IMR-90 (cell line): Measurements from ENCODE around the gene UBE2E2. TPM values are rescaled to one million over a fixed set of nuclear protein-coding genes. Genes with fewer than 3 reads are reported as not detected.

Experiments
- ATAC-seq: fragments of 200-7000 bp; cut with Tn5 transposase; 2 replicates; pipeline ENCODE4 v1.9.1; 2020; ENCODE audit warnings: low read depth, mild to moderate bottlenecking, moderate library complexity
- BruUV-seq: library from RNA; stranded (reverse); fragments of 400-500 nt; replicated peaks from 2 replicates; lab custom pipeline; 2021; lab: Mats Ljungman, UMichigan
- CTCF ChIA-PET: fragments of 300-600 bp; formaldehyde crosslinking; extraction: SDS; loops from one replicate; lab custom pipeline; 2021; ENCODE audit warnings: antibody characterized with exemption; lab: Yijun Ruan, JAX
- POLR2A ChIA-PET: fragments of 300-600 bp; sonication (Branson Sonifier 250); formaldehyde crosslinking; loops from one replicate; lab custom pipeline; 2022; ENCODE audit warnings: antibody characterized with exemption; ENCODE audit not compliant: unreplicated experiment; lab: Charles Lee
- DNase-seq: peaks from one replicate; pipeline ENCODE4 v3.0.0; 2013
- H2AFZ ChIP-seq: replicated peaks from 2 replicates; pipeline ENCODE3; 2013; ENCODE audit warnings: low read length, mild to moderate bottlenecking; ENCODE audit not compliant: poor library complexity
- H2AK5ac ChIP-seq: 2 replicates; pipeline ENCODE4 v1.6.1; 2013; ENCODE audit warnings: low read depth, low read length, inconsistent platforms
- H2AK9ac ChIP-seq: replicated peaks from 2 replicates; pipeline ENCODE3; 2013; ENCODE audit warnings: mild to moderate bottlenecking, low read depth, low read length, moderate library complexity; ENCODE audit not compliant: poor library complexity
- H2BK120ac ChIP-seq: 2 replicates; pipeline ENCODE4 v1.6.1; 2013; ENCODE audit warnings: low read depth, low read length, inconsistent platforms
- H2BK15ac ChIP-seq: 3 replicates; pipeline ENCODE4 v1.6.1; 2013; ENCODE audit warnings: low read depth, low read length, inconsistent platforms
- H2BK20ac ChIP-seq: 2 replicates; pipeline ENCODE4 v1.6.1; 2013; ENCODE audit warnings: low read depth, mild to moderate bottlenecking, inconsistent platforms, low read length, moderate library complexity
- H2BK5ac ChIP-seq: 2 replicates; pipeline ENCODE4 v1.6.1; 2013; ENCODE audit warnings: mild to moderate bottlenecking, low read depth, low read length, inconsistent platforms; ENCODE audit not compliant: poor library complexity, severe bottlenecking
- H3K14ac ChIP-seq: replicated peaks from 2 replicates; pipeline ENCODE4 v1.6.1; 2013; ENCODE audit warnings: low read depth, low read length, inconsistent platforms
- H3K18ac ChIP-seq: 2 replicates; pipeline ENCODE4 v1.6.1; 2013; ENCODE audit warnings: low read depth, low read length, control low read depth
- H3K23ac ChIP-seq: 2 replicates; pipeline ENCODE4 v1.6.1; 2013; ENCODE audit warnings: low read depth, low read length, inconsistent platforms
- H3K27ac ChIP-seq: 2 replicates; pipeline ENCODE4 v1.5.1; 2013; ENCODE audit warnings: mild to moderate bottlenecking, control low read depth, low read length; ENCODE audit not compliant: insufficient read depth
- H3K27me3 ChIP-seq: 2 replicates; pipeline ENCODE4 v1.6.1; 2013; ENCODE audit warnings: low read length; ENCODE audit not compliant: control insufficient read depth, insufficient read depth
- H3K36me3 ChIP-seq: 2 replicates; pipeline ENCODE4 v1.6.1; 2013; ENCODE audit warnings: low read length, mixed read lengths; ENCODE audit not compliant: control insufficient read depth, insufficient read depth
- H3K4ac ChIP-seq: 2 replicates; pipeline ENCODE4 v1.6.1; 2013; ENCODE audit warnings: low read depth, low read length, inconsistent platforms
- H3K4me1 ChIP-seq: 2 replicates; pipeline ENCODE4 v1.6.1; 2013; ENCODE audit warnings: low read length, mixed read lengths; ENCODE audit not compliant: control insufficient read depth, insufficient read depth
- H3K4me2 ChIP-seq: 2 replicates; pipeline ENCODE4 v1.6.1; 2013; ENCODE audit warnings: low read depth, mild to moderate bottlenecking, control low read depth, low read length, moderate library complexity
- H3K4me3 ChIP-seq: 2 replicates; pipeline ENCODE4 v1.5.1; 2013; ENCODE audit warnings: low read depth, mild to moderate bottlenecking, control low read depth, low read length, moderate library complexity; ENCODE audit not compliant: insufficient read depth
- H3K56ac ChIP-seq: 2 replicates; pipeline ENCODE4 v1.6.1; 2013; ENCODE audit warnings: low read length, inconsistent platforms; ENCODE audit not compliant: insufficient read depth; ENCODE audit errors: extremely low read depth
- H3K79me1 ChIP-seq, 2 experiments: 2 replicates each; pipeline ENCODE4 v1.6.1; 2013; ENCODE audit warnings: low read length in 2 of 2, inconsistent platforms in 1 of 2, low read depth in 1 of 2
- H3K9ac ChIP-seq: 2 replicates; pipeline ENCODE4 v1.6.1; 2013; ENCODE audit warnings: low read depth, low read length, control low read depth
- H3K9me1 ChIP-seq: 2 replicates; pipeline ENCODE4 v1.6.1; 2013; ENCODE audit warnings: low read length, inconsistent platforms; ENCODE audit not compliant: insufficient read depth
- H3K9me3 ChIP-seq: 2 replicates; pipeline ENCODE4 v1.6.1; 2013; ENCODE audit warnings: low read length; ENCODE audit not compliant: control insufficient read depth, insufficient read depth
- H4K20me1 ChIP-seq: 2 replicates; pipeline ENCODE4 v1.6.1; 2013; ENCODE audit warnings: low read length, inconsistent platforms; ENCODE audit not compliant: insufficient read depth
- H4K5ac ChIP-seq: 2 replicates; pipeline ENCODE4 v1.6.1; 2013; ENCODE audit warnings: mild to moderate bottlenecking, low read depth, low read length, control low read depth
- H4K8ac ChIP-seq, 2 experiments: 2 replicates each; pipeline ENCODE4 v1.6.1; 2013; ENCODE audit warnings: low read depth in 2 of 2, low read length in 2 of 2, control low read depth in 1 of 2, inconsistent platforms in 1 of 2
- H4K91ac ChIP-seq: 2 replicates; pipeline ENCODE4 v1.6.1; 2013; ENCODE audit warnings: low read depth, low read length, inconsistent platforms; ENCODE audit not compliant: insufficient read depth
- BHLHE40 ChIP-seq: fragments of 150-350 bp; IDR thresholded peaks from 2 replicates; pipeline ENCODE4 v1.6.1; 2016; ENCODE audit warnings: mild to moderate bottlenecking, low read depth, low read length
- CHD1 ChIP-seq: IDR thresholded peaks from 2 replicates; pipeline ENCODE4 v1.6.1; 2012; ENCODE audit warnings: low read depth, low read length, improper control_type of control experiment
- CTCF ChIP-seq: conservative IDR thresholded peaks from 2 replicates; pipeline ENCODE4 v1.5.1; 2012; ENCODE audit warnings: mild to moderate bottlenecking, low read depth, low read length, improper control_type of control experiment
- ELK1 ChIP-seq: fragments of 150-350 bp; IDR thresholded peaks from 2 replicates; pipeline ENCODE4 v1.6.1; 2016; ENCODE audit warnings: low read depth, mild to moderate bottlenecking, low read length, moderate library complexity, borderline replicate concordance
- FOS ChIP-seq: fragments of 150-350 bp; IDR thresholded peaks from 2 replicates; pipeline ENCODE4 v1.6.1; 2016; ENCODE audit warnings: low read depth, low read length
- MAZ ChIP-seq: IDR thresholded peaks from 2 replicates; pipeline ENCODE4 v1.6.1; 2012; ENCODE audit warnings: low read depth, mild to moderate bottlenecking, low read length, improper control_type of control experiment, moderate library complexity, borderline replicate concordance
- MXI1 ChIP-seq: IDR thresholded peaks from 2 replicates; pipeline ENCODE4 v1.6.1; 2012; ENCODE audit warnings: low read depth, mild to moderate bottlenecking, low read length, moderate library complexity, borderline replicate concordance
- NFE2L2 ChIP-seq: fragments of 150-350 bp; IDR thresholded peaks from 2 replicates; pipeline ENCODE4 v1.6.1; 2016; ENCODE audit warnings: low read depth, mild to moderate bottlenecking, low read length
- POLR2A ChIP-seq: IDR thresholded peaks from 2 replicates; pipeline ENCODE4 v1.6.1; 2012; ENCODE audit warnings: mild to moderate bottlenecking, low read depth, low read length
- RAD21 ChIP-seq: IDR thresholded peaks from 2 replicates; pipeline ENCODE4 v1.6.1; 2012; ENCODE audit warnings: low read length, improper control_type of control experiment
- RCOR1 ChIP-seq: IDR thresholded peaks from 2 replicates; pipeline ENCODE4 v1.6.1; 2012; ENCODE audit warnings: mild to moderate bottlenecking, low read length, improper control_type of control experiment; ENCODE audit not compliant: insufficient replicate concordance
- RFX5 ChIP-seq: IDR thresholded peaks from 2 replicates; pipeline ENCODE4 v1.8.0; 2012; ENCODE audit warnings: low read depth, mild to moderate bottlenecking, low read length, moderate library complexity
- SMC3 ChIP-seq: fragments of 150-350 bp; IDR thresholded peaks from 2 replicates; pipeline ENCODE4 v1.6.1; 2016; ENCODE audit warnings: low read depth, mild to moderate bottlenecking, antibody characterized with exemption, low read length, moderate library complexity
- USF2 ChIP-seq: fragments of 150-350 bp; IDR thresholded peaks from 2 replicates; pipeline ENCODE4 v1.6.1; 2017; ENCODE audit warnings: mild to moderate bottlenecking, antibody characterized with exemption, low read length, low read depth
- WGBS, 2 experiments: methylation state at CpG; one replicate each; pipeline versions ENCODE4 v1.1.5 to v1.1.7; 2013; ENCODE audit warnings: missing lambda C conversion rate in 2 of 2; ENCODE audit not compliant: insufficient read length in 1 of 2; ENCODE audit errors: extremely low coverage in 2 of 2; 5-methylcytosine and 5-hydroxymethylcytosine counted together
- dilution Hi-C: fragments of 300-500 bp; cut with HindIII; formaldehyde crosslinking; loops from one replicate; pipeline ENCODE4 v1.14.3; 2018; ENCODE audit warnings: low sequenced_read_pairs; ENCODE audit not compliant: unreplicated experiment
- in situ Hi-C: fragments of 300-500 bp; cut with MboI; formaldehyde crosslinking; loops from 3 replicates; pipeline ENCODE4 v1.14.3; 2019; ENCODE audit warnings: low sequenced_read_pairs, inconsistent platforms, mixed read lengths
- intact Hi-C: fragments of 100-400 bp; cut with micrococcal nuclease; formaldehyde crosslinking; loops from 2 replicates; pipeline ENCODE4 v1.10.0; 2022
- polyA plus RNA-seq, 3 experiments: library from polyadenylated mRNA; depleted of rRNA; stranded (reverse); fragments of >200 nt; gene quantifications; 2 replicates each; pipeline ENCODE4 v1.2.3, GENCODE V29; 2012; ENCODE audit warnings: low replicate concordance in 1 of 3
- total RNA-seq: library from RNA; depleted of rRNA; stranded (reverse); fragments of >200 nt; gene quantifications from 2 replicates; pipeline ENCODE4 v1.2.3, GENCODE V29; 2012

The UBE2E2 gene
- total and polyA plus RNA-seq, 2 of the 4 experiments (the other 2 are of a cell fraction) = 18.6 to 32.7 TPM

- Histone ChIP-seq H3K18ac (0 out of 2 replicates have a peak overlapping the region, but pooled peaks have one; percentile 33), H3K4me2 (peak overlapping the region; percentile 86), H3K23ac (peak overlapping the region; percentile 35), H3K9ac (peak overlapping the region; percentile 78), H4K5ac (no peak overlapping the region), H2BK120ac (no peak overlapping the region), H3K4me1 (no peaks in the 10 kb centered on the region; the same call in 1 of the 2 replicates), H4K8ac (peak overlapping the region in 1 of 2 experiments; percentile 44; a peak in 1 of 4 replicates), H3K9me1 (0 out of 2 replicates have a peak, but pooled peaks cover 3% of the 10 kb centered on the region), H3K27me3 (peaks cover 11% of the 10 kb centered on the region), H3K9me3 (no peaks in the 10 kb centered on the region), H4K91ac (no peak overlapping the region), H3K14ac (no peak overlapping the region), H2BK20ac (no peak overlapping the region), H3K4me3 (peak overlapping the region; percentile 91), H3K27ac (peak overlapping the region; percentile 42; the same call in 1 of the 2 replicates), H3K56ac (peak overlapping the region; percentile 2; the same call in 1 of the 2 replicates), H3K79me1 (peaks cover 8 to 17% of the 10 kb centered on the region in 2 experiments; a peak in 2 of 4 replicates), H3K36me3 (no peaks in the 10 kb centered on the region), H2AFZ (peak overlapping the region; percentile 95), H2BK15ac (no peak overlapping the region), H2AK9ac (peak overlapping the region; percentile 5), H2BK5ac (no peak overlapping the region), H2AK5ac (no peak overlapping the region), H4K20me1 (peaks cover 9% of the 10 kb centered on the region; the same call in 1 of the 2 replicates), H3K4ac (no peak overlapping the region)
- BruUV-seq = no TSS peak
- DNase-seq = peak; percentile 5
- peak; percentile 5 for ATAC-seq
- WGBS, 2 experiments = 0% methylated on average over 1 of the region's 19 CpGs; no CpG with 5 or more reads in 1 of the 2 experiments
- in situ Hi-C loops (no loop called here), intact Hi-C loops (loop anchor here (2.0 to 10.0 kb wide), 3 partner anchors 523 to 671 kb away; no protein-coding TSS in a partner anchor), dilution Hi-C loops (no loop called here)
- CTCF ChIA-PET = no interaction called here
- POLR2A ChIA-PET = no interaction called here
- TF ChIP-seq MAZ = no peak
- no peak for TF ChIP-seq ELK1
- no peak; the same call in 1 of the 2 replicates for TF ChIP-seq RAD21
- no peak for TF ChIP-seq CTCF
- TF ChIP-seq RCOR1 = no peak
- no peak for TF ChIP-seq FOS
- TF ChIP-seq POLR2A = no peak
- no peak for TF ChIP-seq BHLHE40
- no peak for TF ChIP-seq RFX5
- no peak for TF ChIP-seq NFE2L2
- peak; percentile 45; the same call in 1 of the 2 replicates for TF ChIP-seq MXI1
- TF ChIP-seq USF2 = no peak
- no peak for TF ChIP-seq CHD1
- no peak for TF ChIP-seq SMC3
Measured at GRCh38 chr3:23203708-23204330, 692 bp downstream of the UBE2E2 start.
